Cerebellar cortex (tissue), 1 donor: ENCODE data around the gene LRP11.
"Not testable (repeated sequence)": the region's sequence is repeated elsewhere in the genome, so short reads cannot be mapped to it uniquely, and the experiment has no call there.

Experiments used
- DNase-seq: peaks from one replicate; pipeline ENCODE4 v3.0.0-alpha.2; 2015; ENCODE audit warnings: low spot score

LRP11 gene

GRCh38 chr6:149869275-149869892 is 5.2 kb upstream of the LRP11 start:
- no peak for DNase-seq

DNA sequence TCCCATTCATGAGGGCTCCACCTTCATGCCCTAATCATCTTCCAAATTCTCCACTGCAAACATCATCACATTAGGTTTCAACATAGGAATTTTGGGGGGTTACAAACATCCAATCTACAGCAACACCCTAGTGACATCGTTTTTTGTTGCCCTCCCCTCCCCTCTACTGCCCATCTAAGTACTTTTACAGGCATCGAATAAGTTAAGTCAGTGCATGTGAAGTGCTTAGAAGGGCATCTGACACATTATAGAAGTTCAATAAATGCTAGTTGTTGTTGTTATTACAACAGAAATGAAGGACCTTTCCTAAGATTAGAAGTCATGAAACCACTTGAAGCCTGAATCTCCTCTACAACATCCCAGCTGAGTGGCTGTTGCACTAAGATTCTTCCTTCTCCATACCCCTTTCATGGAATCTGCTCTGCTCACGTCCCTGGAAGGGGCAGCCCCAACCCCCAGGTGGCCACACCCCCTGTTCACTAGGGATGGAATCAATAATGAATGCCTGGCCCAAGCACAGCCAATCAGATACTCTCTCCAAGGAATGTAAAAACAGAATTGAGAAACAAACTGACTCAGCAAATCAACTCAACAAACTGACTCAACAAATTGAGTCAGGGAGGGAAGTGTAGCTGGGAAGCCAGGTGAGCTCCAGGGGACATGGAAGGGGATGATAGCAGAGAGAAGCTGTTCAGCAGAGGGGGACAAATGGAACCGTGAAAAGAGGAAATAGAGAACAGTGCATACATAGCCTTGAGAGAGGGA is 3.9 kb upstream of the LRP11 start:
- no peak for DNase-seq

GRCh38 chr6:149864578-149865535 is 698 bp upstream of the LRP11 start:
- DNase-seq, result peak; percentile 87

- DNase-seq, result peak; percentile 61
These were observed 1.0 kb downstream of the LRP11 start for GRCh38 chr6:149862922-149863697.

DNA sequence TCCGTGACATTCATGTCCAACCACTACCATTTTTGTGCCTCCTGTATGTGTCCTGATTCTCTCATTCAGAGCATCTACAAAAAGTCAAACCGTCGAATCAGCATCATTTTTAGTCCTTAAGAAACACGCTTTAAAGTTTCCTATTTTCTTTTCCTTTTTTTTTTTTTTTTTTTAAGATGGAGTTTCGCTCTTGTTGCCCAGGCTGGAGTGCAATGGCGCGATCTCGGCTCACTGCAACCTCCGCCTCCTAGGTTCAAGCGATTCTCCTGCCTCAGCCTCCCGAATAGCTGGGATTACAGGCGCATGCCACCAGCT is 1.8 kb downstream of the LRP11 start:
- DNase-seq, result not testable (repeated sequence)

DNA sequence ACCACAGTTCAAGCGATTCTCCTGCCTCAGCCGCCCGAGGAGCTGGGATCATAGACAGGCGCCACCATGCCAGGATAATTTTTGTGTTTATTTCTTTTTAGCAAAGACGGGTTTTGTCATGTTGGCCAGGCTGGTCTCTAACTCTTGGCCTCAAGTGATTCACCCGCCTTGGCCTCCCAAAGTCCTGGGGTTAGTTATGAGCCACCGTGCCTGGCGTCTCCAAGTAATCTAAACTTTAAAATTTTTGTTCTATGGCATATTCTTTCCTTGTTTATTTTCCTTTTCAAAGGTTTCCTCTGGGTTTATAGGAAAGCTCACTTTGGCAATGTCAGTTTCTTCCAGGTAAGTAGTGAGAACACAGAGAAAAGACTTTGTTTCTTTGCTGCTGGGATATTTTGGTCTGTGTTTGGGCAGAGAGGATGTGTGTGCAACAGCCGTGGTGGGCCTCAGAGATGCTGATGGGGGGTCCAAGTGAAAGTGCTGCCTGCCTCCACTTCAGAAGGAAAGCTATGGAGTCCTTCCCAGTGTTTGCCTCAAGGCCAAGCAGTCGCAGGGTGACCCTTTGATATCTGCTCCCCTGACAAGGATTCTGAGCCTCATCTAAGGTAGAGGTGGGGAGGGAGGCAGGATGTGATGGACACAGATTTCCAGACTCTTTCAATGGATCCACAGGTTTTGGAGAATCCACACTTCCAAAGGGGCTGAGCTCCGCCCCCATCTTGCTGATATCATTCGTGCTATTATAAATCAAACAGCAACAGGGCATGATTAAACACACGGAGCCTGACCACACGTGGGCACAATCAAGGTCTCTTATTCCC is 2.3 kb downstream of the LRP11 start:
- DNase-seq, result no peak

DNA sequence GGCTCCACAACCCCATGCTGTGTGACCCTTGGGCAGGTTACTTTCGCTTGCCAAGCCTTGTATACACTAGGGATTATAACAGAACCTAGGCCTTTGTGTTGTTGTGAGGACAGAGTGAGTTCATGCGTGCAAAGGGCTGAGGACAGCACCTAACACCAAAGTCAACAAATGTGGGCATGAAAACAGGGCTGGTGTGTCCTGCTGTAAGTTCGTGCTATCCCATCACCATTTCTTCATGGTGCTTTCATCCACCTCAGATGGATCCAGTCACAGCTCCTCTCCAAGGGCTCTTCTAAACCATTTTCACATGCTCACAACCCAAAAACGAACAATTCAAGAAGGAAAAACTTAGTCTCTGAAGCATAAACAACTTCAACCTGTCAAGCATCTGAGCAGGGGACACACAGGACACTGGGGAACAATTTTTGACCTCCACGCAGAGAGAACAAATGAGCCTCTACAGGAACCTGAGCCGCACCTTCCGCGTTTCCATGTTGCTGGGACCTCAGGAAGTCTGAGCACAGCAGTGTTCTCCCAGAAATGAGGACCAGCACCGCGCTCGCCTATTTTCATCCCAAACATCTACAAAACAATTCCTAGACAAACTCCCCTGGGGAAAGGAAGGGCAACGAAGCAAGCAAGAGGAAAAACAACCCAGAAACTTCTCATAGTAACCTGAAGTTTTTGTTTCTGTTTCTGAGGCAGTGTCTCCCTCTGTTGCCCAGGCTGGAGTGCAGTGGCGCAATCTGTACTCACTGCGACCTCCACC is 3.1 kb downstream of the LRP11 start:
- DNase-seq, result peak; percentile 7

- DNase-seq, result no peak
These were observed 3.7 kb downstream of the LRP11 start for GRCh38 chr6:149860513-149860833.

DNA sequence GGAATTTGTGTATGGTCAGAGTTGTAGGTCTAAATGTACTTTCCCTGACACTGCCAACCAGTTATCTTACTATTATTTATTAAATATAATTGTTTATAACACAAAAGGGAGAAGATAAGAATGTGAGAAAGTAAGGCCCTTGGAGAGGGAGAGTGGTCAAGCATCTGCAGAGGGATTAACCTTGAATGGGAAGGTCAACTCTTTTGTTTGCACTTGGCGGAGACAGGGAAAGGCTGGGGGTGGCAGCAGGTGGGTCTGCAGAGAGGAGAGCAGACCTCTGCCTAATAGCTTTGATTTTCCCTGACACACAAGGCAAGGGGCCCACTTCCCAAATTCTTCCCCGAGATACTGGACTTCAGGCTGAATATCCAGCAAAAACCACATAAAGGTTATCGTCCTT is 4.2 kb downstream of the LRP11 start:
- no peak for DNase-seq

- DNase-seq, result no peak
These were observed 4.8 kb downstream of the LRP11 start for GRCh38 chr6:149859368-149859767.

- no peak for DNase-seq
These were observed 6.6 kb downstream of the LRP11 start for GRCh38 chr6:149857541-149857940.

DNA sequence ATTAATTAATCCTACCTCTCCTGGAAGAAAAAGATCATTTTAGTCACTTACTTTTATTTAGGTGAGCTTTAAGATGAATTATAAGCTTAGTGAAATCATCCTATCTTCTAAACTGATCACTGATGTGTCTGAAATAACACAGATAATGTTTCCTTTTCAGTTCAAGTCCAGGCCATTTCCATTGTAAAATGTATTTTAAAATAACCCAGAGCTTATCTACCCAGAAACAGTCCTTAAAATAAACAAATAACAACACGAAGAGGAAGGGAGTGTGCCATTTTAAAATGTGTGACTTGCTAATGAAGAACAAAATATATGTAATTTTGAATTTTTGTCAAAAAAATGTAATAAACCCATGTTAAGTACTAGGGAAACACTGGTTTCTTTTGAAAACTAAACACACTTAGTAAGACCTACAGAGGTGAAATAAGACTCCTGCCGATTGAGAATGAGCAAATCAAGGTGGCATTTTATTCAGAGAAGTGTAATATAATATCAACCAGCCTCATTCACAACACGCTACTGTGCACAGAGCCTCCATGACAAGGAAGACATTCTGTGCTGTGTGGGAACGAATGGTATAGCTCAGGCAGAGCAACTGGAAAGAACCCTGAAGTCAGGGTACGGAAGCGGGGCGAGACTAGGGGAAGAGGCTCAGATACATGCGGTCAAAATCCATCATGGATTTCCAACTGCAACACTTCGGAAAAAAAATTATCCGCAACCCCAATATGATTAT is 7.7 kb downstream of the LRP11 start:
- no peak for DNase-seq

DNA sequence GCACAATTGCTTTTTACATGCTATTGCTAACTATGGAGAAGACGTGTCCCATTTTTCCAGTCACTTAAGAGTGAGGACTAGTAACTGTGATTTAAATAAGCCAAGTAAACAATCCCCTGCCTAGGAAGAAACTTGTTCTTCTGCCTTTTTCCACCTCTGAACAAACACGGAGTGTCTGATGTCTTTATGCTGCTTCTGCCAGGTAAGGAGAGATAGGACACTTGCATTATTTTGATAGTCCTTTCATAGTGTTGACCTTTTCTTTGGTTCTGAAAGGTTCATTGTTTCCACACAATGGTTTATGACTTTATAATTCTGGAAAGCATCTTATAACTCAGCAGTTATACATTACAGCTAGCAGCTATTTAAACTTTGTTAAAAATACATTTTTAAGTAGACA is 8.4 kb downstream of the LRP11 start:
- no peak for DNase-seq

DNA sequence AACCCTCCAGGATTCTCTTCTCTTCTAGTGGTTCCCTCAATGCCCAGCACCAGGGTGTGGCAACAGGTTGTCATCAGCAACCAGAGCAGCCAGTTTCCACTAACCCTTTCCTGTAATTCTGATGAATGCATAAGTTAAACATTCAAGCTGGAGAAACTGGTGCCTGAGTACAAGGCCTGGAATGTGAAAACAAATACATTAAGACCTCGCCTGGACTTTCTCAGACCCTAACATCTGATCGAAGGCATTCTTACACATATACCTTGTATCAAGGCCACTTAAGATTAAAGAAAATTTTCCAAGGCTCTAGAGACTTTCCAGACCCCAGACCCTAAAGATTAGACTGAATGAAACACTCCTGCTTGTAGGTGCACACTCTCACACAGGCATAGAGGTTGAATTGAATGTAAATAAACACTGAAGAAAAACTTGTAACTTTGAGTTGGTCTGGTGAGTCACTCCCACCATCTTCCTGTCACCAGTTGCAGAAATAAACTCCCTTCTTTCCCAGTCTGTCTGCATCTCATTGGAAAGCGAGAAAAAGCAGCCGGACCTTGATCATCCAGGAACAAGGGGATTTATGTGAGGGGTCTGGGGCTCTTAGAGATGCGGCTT is 9.0 kb downstream of the LRP11 start:
- no peak for DNase-seq

DNA sequence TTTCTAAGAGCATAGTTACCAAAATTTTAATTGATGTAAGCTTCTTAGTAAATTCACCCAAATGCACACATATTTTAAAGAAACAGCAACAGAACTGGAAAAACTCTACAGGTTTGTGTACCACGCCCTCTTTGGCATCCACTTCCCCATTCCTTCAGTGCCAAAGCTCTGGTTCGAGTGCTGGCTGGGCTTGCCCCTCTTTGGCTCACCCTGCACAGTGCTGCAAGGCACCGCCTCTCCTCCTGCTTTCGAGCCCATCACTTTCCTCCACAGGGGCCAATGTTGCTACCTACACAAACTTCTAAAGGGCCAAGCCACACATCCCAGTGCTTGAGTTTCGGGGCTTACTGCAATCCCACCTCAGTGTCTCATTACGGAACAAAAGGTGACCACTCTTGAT is 9.6 kb downstream of the LRP11 start:
- DNase-seq, result no peak

DNA sequence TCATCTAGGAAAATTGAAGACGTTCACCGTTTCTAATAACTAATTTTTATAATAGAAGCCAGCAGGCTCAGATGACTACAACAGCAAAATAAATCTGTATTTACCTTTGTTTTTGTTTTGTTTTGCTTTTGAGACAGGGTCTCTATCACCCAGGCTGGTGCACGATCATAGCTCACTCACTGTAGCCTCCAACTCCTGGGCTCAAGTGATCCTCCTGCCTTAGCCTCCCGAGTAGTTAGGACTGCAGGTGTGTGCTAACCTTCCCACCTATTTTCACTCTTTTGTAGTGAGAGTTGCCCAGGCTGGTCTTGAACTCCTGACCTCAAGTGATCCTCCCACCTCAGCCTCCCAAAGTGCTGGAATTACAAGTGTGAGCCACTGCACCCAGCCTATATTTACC is 10.1 kb downstream of the LRP11 start:
- not testable (repeated sequence) for DNase-seq

DNA sequence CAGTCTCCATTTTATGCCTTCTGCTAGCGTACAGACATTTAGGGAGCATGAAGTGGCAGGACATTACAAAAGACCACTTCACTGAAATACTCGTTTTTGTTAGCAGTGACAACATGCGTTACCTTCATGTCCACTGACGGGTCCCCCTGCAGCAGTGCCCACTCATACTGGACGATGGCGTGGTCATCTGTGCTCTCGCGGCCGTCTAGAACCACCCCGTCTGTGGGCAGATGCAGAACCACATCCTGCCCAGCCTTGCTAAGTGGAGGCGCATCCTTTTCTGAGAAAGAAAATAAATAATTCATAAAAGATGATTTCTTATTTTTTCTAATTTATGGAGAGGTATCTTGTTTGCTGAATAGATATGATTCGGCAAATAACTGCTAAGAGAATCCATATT is 11.3 kb downstream of the LRP11 start:
- DNase-seq, result no peak

DNA sequence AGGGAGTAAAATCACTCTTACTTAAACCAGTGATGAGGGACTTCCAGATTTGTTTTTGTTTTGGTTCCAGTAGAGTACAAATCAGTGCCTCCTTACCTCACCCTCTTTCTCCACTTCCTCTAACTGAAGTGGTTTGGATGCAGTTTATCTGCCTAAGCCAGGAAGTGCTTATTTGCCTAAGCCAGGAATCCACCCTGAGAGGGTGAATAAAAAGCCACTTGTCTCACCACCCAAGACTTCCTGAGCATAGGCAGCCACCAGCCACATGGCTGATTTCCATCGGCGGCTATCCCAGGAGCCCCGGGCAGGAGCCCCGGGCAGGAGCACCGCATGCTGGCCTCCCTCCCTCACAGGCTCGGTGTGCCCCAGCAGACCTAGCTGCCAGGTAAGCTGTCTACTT is 12.0 kb downstream of the LRP11 start:
- no peak for DNase-seq

- no peak for DNase-seq
These were observed 12.6 kb downstream of the LRP11 start for GRCh38 chr6:149851461-149852110.
